Body of pancreas (tissue), 4 donors: ENCODE results near the gene DNAJC11. TPM values are rescaled to one million over a fixed set of nuclear protein-coding genes. Genes with fewer than 3 reads are reported as not detected.

Experiments
- ATAC-seq: fragments of 150-250 bp; one replicate; pipeline ENCODE4 v1.9.1; 2016
- DNase-seq, 4 donors: peaks; one replicate each; pipeline ENCODE4 v3.0.0-alpha.2; 2019
- H3K27ac ChIP-seq, 4 donors: fragments of 200-600 bp; sonication (generic); 1 replicate in 3 of 4; 2 replicates in 1 of 4; pipeline versions ENCODE4 v1.5.1 to v1.6.1; 2016 to 2019; ENCODE audit warnings: mild to moderate bottlenecking in 1 of 4, mixed read lengths in 1 of 4, moderate library complexity in 1 of 4
- H3K27me3 ChIP-seq, 2 donors: fragments of 200-600 bp; sonication (generic); one replicate each; pipeline ENCODE4 v1.6.0; 2016; ENCODE audit warnings: mild to moderate bottlenecking in 1 of 2
- H3K36me3 ChIP-seq, 2 donors: fragments of 200-600 bp; sonication (generic); replicated peaks in 1 of 2; 2 replicates each; pipeline ENCODE4 v1.5.1; 2016; ENCODE audit warnings: low read depth in 2 of 2; ENCODE audit not compliant: insufficient read depth in 1 of 2
- H3K4me1 ChIP-seq: fragments of 200-600 bp; sonication (generic); one replicate; pipeline ENCODE4 v1.6.0; 2016
- H3K4me3 ChIP-seq, 2 donors: fragments of 200-600 bp; sonication (generic); 1 replicate in 1 of 2; 2 replicates in 1 of 2; pipeline ENCODE4 v1.5.1; 2016 to 2019
- H3K9me3 ChIP-seq, 3 donors: fragments of 200-600 bp; sonication (generic); 1 replicate in 2 of 3; 2 replicates in 1 of 3; pipeline ENCODE4 v1.5.1; 2016
- CTCF ChIP-seq, 7 experiments: fragments of 450-650 bp in 4 of 7; fragments of 200-600 bp in 3 of 7; sonication (generic) in 3 of 7; IDR thresholded peaks; one replicate each; pipeline ENCODE4 v1.5.1; 2016 to 2019; ENCODE audit warnings: antibody characterized with exemption in 7 of 7
- POLR2A ChIP-seq, 3 donors: fragments of 450-650 bp; IDR thresholded peaks; one replicate each; pipeline ENCODE4 v1.6.1; 2016; ENCODE audit warnings: antibody characterized with exemption in 3 of 3, mild to moderate bottlenecking in 2 of 3
- WGBS, 2 donors: methylation state at CpG; one replicate each; pipeline ENCODE4 v1.1.5; 2017; 5-methylcytosine and 5-hydroxymethylcytosine counted together
- intact Hi-C: fragments of 100-400 bp; cut with DNase I; formaldehyde crosslinking; loops from one replicate; pipeline ENCODE4 v1.15.1; 2023
- total RNA-seq, 2 donors: library from RNA; depleted of rRNA; stranded (reverse); fragments of >200 nt; gene quantifications; one replicate each; pipeline ENCODE4 v1.1.0, GENCODE V29; 2016

DNAJC11 gene
- total RNA-seq, 2 donors from 2014 or later, result 16.1 to 88.3 TPM

GRCh38 chr1:6686294-6686693 lies 15.3 kb downstream of the DNAJC11 start:
- no peak for TF ChIP-seq CTCF (IDR thresholded peaks at IDR 0.05)
- no peak for TF ChIP-seq POLR2A (IDR thresholded peaks at IDR 0.05)
- Histone ChIP-seq H3K27me3 (no peaks in the 10 kb centered on the region), H3K27ac (no peak overlapping the region), H3K4me3 (no peak overlapping the region), H3K4me1 (no peaks in the 10 kb centered on the region), H3K9me3 (no peaks in the 10 kb centered on the region), H3K36me3 (no peaks in the 10 kb centered on the region)
- ATAC-seq (no peak), DNase-seq (no peak)
- intact Hi-C loops, result no loop called here

- no peak for DNase-seq
- H3K9me3 ChIP-seq, result no peaks in the 10 kb centered on the region
- no peaks in the 10 kb centered on the region for H3K4me1 ChIP-seq
- H3K27me3 ChIP-seq, result no peaks in the 10 kb centered on the region
- no peak for ATAC-seq
- intact Hi-C loops, result no loop called here
- 84 to 92% methylated on average over 4 of the region's 4 CpGs for WGBS, 2 donors
- H3K27ac ChIP-seq, result no peak overlapping the region
- no peaks in the 10 kb centered on the region for H3K36me3 ChIP-seq
- TF ChIP-seq CTCF (IDR thresholded peaks at IDR 0.05) (no peak), POLR2A (IDR thresholded peaks at IDR 0.05) (no peak)
- H3K4me3 ChIP-seq, result no peak overlapping the region
Observed at GRCh38 chr1:6685381-6685780, 16.2 kb downstream of the DNAJC11 start.

- no peak for ATAC-seq
- H3K4me1 ChIP-seq, result no peaks in the 10 kb centered on the region
- no peaks in the 10 kb centered on the region for H3K9me3 ChIP-seq
- H3K27me3 ChIP-seq, result no peaks in the 10 kb centered on the region
- no peak overlapping the region for H3K4me3 ChIP-seq
- DNase-seq, result no peak
- peaks cover 0 to 6% of the 10 kb centered on the region in 2 donors for H3K36me3 ChIP-seq
- WGBS, 2 donors, result 90 to 93% methylated on average over 3 of the region's 3 CpGs
- H3K27ac ChIP-seq, result no peak overlapping the region
- intact Hi-C loops, result no loop called here
- TF ChIP-seq POLR2A (IDR thresholded peaks at IDR 0.05) (no peak), CTCF (IDR thresholded peaks at IDR 0.05) (no peak)
Observed at GRCh38 chr1:6683434-6683833, 18.2 kb downstream of the DNAJC11 start.

GRCh38 chr1:6675941-6676340 lies 25.7 kb downstream of the DNAJC11 start:
- Histone ChIP-seq H3K36me3 (peaks cover 0 to 13% of the 10 kb centered on the region in 2 donors), H3K27me3 (no peaks in the 10 kb centered on the region), H3K4me1 (no peaks in the 10 kb centered on the region), H3K9me3 (no peaks in the 10 kb centered on the region), H3K4me3 (no peak overlapping the region), H3K27ac (no peak overlapping the region)
- ATAC-seq (no peak), DNase-seq (no peak)
- intact Hi-C loops, result no loop called here
- TF ChIP-seq POLR2A (IDR thresholded peaks at IDR 0.05) (no peak), CTCF (IDR thresholded peaks at IDR 0.05) (no peak)
- whole genome bisulfite sequencing, 2 donors, result 91 to 95% methylated on average over 2 of the region's 2 CpGs

GRCh38 chr1:6674771-6675170 lies 26.8 kb downstream of the DNAJC11 start:
- no peak overlapping the region for H3K4me3 ChIP-seq
- no peaks in the 10 kb centered on the region for H3K4me1 ChIP-seq
- no peak for DNase-seq
- WGBS, 2 donors, result 76 to 93% methylated on average over 1 of the region's 1 CpG
- H3K27ac ChIP-seq, result no peak overlapping the region
- no peaks in the 10 kb centered on the region for H3K27me3 ChIP-seq
- H3K36me3 ChIP-seq, result peaks cover 0 to 12% of the 10 kb centered on the region in 2 donors
- H3K9me3 ChIP-seq, result no peaks in the 10 kb centered on the region
- ATAC-seq, result no peak
- TF ChIP-seq POLR2A (IDR thresholded peaks at IDR 0.05) (no peak), CTCF (IDR thresholded peaks at IDR 0.05) (no peak)
- intact Hi-C loops, result no loop called here
